ENCODE data around the gene UBR3.

DNA sequence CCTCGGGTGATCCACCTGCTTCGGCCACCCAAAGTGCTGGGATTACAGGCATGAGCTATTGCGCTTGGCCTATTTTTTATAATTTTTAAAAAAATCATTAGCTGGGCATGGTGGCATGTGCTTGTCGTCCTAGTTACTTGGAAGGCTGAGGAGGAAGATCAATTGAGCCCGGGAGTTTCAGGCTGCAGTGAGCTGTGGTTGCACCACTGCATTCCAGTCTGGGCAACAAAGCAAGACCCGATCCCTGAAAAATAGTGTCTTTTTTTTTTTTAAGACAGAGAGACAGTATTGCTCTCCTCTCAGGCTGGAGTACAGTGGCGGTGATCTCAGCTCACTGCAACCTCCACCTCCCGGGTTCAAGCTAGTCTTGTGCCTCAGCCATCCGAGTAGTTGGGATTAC is 23.8 kb upstream of the UBR3 start:
- no peak for TF ChIP-seq POLR2AphosphoS5 (IDR thresholded peaks at IDR 0.05; ENCODE audit: low read depth, low read length)
- no peak for TF ChIP-seq SIN3A (IDR thresholded peaks at IDR 0.05; ENCODE audit: borderline replicate concordance, insufficient read depth, low read length)

All from PFSK-1 (cell line).